Hypothalamus (tissue), 51 donors: ENCODE measurements around the gene NACC2.
"Not testable (repeated sequence)": the region's sequence is repeated elsewhere in the genome, so short reads cannot be mapped to it uniquely, and the experiment has no call there.

Source experiments
- DNase-seq, 51 donors: peaks; one replicate each; lab custom pipeline; 2025; lab: John Stamatoyannopoulos, UW

NACC2 gene

GRCh38 chr9:136083558-136084062 is 11.5 kb downstream of the NACC2 start:
- DNase-seq = no peak

GRCh38 chr9:136082496-136083361 is 12.4 kb downstream of the NACC2 start:
- no peak for DNase-seq

GRCh38 chr9:136081826-136082495 is 13.1 kb downstream of the NACC2 start:
- no peak for DNase-seq

DNA sequence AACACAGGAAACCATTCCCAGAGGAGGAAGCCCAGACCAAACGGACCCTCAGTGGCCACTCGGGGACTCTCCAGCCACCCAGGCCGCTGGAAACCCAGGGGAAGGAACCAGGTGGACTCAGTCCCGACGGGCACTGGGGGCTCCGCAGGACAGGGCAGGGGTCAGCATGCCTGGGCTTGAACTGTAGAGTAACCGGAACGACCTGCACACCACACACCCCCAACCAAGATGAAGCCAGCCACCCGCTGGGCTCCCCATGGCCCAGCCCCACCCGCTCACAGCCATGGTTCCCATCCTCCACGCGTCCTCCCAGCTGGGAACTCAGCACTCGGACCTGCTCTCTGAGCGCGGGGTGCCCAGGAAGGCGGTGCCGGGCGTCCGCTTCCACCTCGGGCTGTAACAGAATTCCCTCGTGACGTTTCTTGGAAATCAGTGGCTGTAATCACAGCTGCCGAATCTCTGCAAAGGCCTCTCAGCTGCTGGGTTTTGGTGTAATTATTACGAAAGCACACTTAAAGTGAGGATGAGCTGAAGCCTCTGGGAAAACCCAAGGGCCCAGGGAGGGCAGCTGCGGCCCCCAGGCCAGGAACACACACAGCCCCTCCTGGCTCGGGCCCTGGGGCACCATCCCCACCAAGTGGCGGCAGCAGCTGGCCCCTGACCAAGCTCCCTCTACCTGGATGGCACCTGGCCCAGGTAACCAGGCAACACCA is 13.8 kb downstream of the NACC2 start:
- no peak for DNase-seq

DNA sequence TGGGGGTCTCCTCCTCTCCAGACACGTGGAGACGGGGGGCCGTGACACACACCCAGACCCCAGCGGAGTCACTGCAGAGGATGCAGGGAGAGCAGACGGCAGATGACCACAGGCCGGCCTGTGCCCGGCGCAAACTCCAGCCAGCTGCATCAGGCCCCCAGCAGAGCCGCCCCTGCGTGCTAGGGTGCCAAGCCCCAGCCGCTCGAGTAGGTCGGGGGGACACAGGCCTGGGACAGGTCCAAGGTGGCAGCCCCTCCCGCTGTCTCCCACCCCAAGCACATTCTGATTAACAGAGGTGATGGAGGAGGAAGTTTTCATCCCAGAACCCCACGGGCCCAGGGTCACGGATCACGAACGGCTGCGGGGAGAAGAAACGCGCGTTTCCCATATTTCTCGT is 14.4 kb downstream of the NACC2 start:
- no peak for DNase-seq

GRCh38 chr9:136079916-136080246 is 15.2 kb downstream of the NACC2 start:
- DNase-seq = peak in 7 of 51 donors; percentile 22 to 49 (median 38)

DNA sequence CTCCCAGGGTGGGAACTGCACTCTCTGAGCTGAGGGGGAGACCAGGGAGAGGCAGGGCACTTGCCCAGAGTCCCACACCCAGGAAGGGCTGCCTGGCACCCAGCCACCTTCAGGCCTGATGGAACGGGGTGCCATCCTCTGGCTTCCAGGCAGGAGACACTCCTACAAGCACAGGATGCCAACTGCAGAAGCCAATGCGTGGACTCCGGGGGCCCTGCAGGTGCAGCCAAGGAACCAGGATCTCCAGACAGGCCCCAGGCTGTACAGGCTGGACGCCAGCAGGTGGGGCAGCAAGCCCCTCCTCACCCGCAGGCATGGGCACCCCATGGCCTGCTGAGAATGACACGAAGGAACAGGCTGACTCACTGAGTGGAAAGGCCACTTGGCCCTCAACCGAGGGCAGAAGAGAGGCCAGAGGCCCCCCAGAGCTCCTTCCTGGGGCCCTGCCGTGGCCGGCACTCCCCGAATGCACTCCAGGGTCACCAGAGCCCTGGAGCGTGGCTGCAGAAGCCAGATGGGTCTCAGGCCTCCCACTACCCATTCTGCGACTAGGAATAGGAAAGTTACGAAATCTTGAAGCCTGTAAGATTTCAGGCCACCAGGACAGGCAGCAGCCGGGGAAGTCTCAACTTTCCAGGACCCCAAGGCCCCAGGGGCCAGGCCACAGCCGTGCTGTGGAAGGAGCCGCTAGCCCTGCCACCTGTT is 15.7 kb downstream of the NACC2 start:
- peak in 1 of 51 donors; percentile 23 for DNase-seq

DNA sequence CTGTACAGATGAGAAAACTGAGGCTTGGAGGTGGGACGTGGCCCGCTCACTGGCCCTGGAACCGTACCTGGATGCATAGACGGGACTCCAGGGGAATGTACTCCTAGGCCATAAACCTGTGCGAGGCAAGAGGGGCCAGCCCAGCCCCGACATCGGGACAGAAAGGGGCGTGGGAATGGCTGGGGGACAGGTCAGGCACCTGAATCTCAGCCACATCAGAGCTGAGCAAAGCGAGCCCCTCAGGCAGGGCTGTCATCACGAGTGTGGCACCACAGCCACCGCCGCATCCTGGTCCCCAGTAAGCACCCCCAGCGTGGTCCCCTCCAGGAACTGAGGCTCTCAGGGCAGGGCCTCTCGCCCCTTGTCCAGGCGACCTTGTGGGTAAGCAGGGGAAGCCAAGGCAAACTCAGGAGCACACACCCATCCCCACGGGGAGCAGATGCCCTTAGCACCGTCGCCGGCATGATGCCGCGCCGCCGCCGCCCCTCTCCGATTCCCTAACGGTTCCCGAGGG is 16.5 kb downstream of the NACC2 start:
- DNase-seq = no peak

DNA sequence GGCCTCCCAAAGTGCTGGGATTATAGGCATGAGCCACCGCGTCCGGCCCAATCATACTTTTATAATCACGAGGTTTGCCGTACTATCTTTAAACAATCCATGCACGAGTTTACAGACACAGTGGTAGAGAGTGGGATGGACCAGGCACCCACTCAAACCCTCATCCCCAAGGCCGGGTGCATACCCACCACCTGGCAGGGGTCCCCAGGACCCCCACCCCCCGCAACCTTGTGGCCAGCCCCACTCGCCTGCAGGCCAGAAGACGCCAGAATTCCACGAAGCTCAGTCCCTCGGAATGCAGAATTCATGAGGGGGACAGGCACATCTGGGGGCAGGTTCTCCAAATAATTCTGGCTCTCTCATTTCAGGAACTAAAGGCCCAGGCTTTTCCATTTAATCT is 17.1 kb downstream of the NACC2 start:
- no peak for DNase-seq

- no peak for DNase-seq
These were observed 17.6 kb downstream of the NACC2 start for GRCh38 chr9:136077491-136077890.

DNA sequence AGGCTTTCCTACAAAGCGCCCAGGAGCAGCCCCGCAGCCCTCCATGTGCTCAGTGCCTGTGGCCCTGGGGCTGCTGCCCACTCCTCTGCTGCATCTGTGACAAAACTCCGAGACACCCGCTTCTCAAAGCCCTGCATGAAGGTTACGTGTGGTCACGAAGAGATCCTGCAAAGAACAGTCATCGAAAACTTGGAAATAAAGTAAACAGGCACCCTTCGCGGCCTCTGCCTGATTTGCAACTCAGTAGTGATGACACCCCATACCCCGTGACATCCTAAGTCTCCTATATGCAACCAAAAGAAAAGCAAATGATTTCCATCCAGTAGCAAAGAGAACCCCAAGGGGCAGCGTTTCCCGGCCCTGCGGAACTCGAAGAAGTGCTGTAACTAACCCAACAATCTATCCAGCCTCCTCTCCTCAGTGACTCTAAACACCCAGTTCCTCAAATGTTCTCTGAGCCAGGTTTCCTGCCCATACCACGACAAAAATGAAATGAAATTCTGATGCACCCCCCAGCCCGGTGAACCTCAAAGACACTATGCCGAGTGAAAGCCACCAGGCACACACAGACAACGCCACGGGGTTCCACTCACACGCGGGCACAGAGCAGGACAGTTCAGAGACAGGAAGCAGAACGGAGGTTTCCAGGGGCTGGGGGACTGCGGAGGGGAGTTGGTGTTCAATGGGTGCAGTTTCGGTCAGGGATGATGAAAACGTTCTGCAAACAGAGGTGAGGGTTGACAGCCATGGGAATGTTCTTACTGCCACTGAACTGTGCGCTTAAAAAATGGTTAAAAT is 19.0 kb downstream of the NACC2 start:
- DNase-seq = no peak

GRCh38 chr9:136075134-136075841 is 19.8 kb downstream of the NACC2 start:
- DNase-seq = no peak

GRCh38 chr9:136074706-136075105 is 20.4 kb downstream of the NACC2 start:
- DNase-seq = no peak

DNA sequence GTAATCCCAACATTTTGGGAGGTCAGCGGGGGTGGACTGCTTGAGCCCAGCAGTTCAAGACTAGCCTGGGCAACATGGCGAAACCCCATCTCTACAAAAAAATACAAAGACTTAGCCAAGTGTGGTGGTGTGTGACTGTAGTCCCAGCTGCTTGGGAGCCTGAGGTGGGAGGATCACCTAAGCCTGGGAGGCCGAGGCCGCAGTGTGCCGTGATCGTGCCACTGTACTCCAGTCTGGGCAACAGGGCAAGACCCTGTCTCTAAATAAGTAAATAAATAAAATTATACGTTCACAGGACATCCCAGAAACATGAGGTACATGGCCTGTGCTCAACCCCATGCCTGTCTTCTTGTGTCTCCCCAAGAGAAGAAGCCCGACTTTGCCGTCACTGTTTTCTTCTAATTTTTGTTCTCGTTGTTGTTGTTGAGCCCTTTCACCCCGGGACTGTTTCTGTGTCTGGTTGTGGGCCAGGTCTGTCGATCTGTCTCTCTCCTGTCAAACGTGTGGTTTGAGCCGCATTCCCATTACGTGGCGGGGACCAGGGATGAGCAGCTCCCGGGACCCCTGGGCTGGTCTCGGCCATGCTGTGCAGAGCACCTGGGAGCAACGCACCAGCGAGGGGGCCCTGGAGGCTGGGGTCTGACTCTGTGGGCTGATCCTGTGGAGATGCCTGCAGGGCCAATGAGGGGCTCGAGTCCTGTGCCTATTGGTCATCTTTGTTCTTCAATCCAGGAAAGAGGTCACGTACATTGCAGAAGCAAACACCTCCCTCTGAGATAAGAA is 32.2 kb downstream of the NACC2 start:
- DNase-seq = no peak

DNA sequence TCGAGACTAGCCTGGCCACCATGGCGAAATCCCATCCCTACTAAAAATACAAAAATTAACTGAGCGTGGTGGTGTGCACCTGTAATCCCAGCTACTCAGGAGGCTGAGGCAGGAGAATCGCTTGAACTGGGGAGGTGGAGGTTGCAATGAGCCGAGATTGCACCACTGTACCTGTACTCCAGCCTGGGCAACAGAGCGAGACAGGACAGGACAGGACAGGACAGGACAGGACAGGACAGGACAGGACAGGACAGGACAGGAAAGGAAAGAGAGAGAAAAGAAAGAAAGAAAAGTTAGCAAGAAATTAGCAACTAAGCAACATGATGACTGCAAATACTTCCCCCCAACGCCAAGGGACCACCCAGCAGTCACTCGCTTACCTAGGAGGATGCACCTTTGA is 33.2 kb downstream of the NACC2 start:
- not testable (repeated sequence) for DNase-seq

GRCh38 chr9:136061405-136061804 is 33.7 kb downstream of the NACC2 start:
- DNase-seq = no peak

GRCh38 chr9:136060671-136061371 is 34.3 kb downstream of the NACC2 start:
- no peak for DNase-seq
